ENCODE measurements around the gene FTSJ1.

GRCh38 chrX:48489296-48489695 lies 13.3 kb downstream of the FTSJ1 start:
- TF ChIP-seq CTCF (conservative IDR thresholded peaks at IDR 0.05; ENCODE audit: low read length), result no peak
- no peak for TF ChIP-seq EZH2phosphoT487 (IDR thresholded peaks at IDR 0.05; ENCODE audit: borderline replicate concordance)
